SH-SY5Y (cell line): ENCODE measurements around the gene CDH16.

Experiments used
- GATA2 ChIP-seq: IDR thresholded peaks from 2 replicates; pipeline ENCODE4 v1.6.1; 2011; ENCODE audit warnings: mild to moderate bottlenecking, low read depth, low read length
- GATA3 ChIP-seq: IDR thresholded peaks from 2 replicates; pipeline ENCODE4 v1.6.1; 2011; ENCODE audit warnings: low read depth, mild to moderate bottlenecking, low read length, moderate library complexity

DNA sequence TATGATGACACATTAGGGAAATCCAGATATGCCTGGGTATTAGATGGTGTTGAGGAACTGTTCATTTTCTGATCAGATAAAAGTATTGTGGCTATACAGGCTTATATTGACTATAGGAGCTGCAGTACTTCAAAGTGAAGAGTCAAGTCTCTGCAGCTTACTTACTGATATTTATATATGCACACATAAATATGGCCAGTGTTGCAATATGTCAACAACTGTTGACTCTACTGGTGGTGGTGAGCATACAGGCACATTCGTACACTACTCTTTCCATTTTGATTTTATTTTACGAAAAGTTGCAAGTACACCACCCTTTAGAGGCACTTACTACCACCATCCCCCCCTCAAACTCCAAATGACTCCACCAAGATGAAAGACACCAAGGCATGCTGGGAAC, 13.0 kb upstream of the CDH16 start:
- TF ChIP-seq GATA2 (no peak), GATA3 (no peak)
